GM18511 (cell line): ENCODE measurements around the gene NBDY.

Source experiments
- ATAC-seq: cut with Tn5 transposase; IDR thresholded peaks from one replicate; pipeline ENCODE4 v1.9.1; 2021; ENCODE audit warnings: mild to moderate bottlenecking, moderate library complexity; ENCODE audit not compliant: unreplicated experiment

Gene NBDY

GRCh38 chrX:56784666-56785065, 55.6 kb downstream of the NBDY start:
- no peak for ATAC-seq

- ATAC-seq, result no peak
These were observed 56.4 kb downstream of the NBDY start for GRCh38 chrX:56785442-56785841.

GRCh38 chrX:56786889-56787733, 58.1 kb downstream of the NBDY start:
- no peak for ATAC-seq

- no peak for ATAC-seq
These were observed 58.7 kb downstream of the NBDY start for GRCh38 chrX:56787734-56788152.

- peak; percentile 13 for ATAC-seq
These were observed 59.2 kb downstream of the NBDY start for GRCh38 chrX:56788229-56788628.

- ATAC-seq, result peak; percentile 65
These were observed 59.7 kb downstream of the NBDY start for GRCh38 chrX:56788717-56789122.

- no peak for ATAC-seq
These were observed 60.6 kb downstream of the NBDY start for GRCh38 chrX:56789518-56790070.

GRCh38 chrX:56790778-56791177, 61.7 kb downstream of the NBDY start:
- ATAC-seq, result no peak

GRCh38 chrX:56791456-56791855, 62.4 kb downstream of the NBDY start:
- no peak for ATAC-seq

GRCh38 chrX:56792270-56793111, 63.4 kb downstream of the NBDY start:
- no peak for ATAC-seq

- no peak for ATAC-seq
These were observed 64.0 kb downstream of the NBDY start for GRCh38 chrX:56793112-56793430.

GRCh38 chrX:56793521-56794320, 64.7 kb downstream of the NBDY start:
- ATAC-seq, result no peak

GRCh38 chrX:56794404-56795230, 65.6 kb downstream of the NBDY start:
- no peak for ATAC-seq

- ATAC-seq, result no peak
These were observed 66.3 kb downstream of the NBDY start for GRCh38 chrX:56795309-56795868.

- ATAC-seq, result no peak
These were observed 67.8 kb downstream of the NBDY start for GRCh38 chrX:56796641-56797395.

- ATAC-seq, result no peak
These were observed 68.7 kb downstream of the NBDY start for GRCh38 chrX:56797574-56798338.

- no peak for ATAC-seq
These were observed 69.3 kb downstream of the NBDY start for GRCh38 chrX:56798339-56798711.
